SU-DHL-6 (cell line): ENCODE results near the gene NDRG4.

ENCODE experiments used
- CTCF ChIP-seq: fragments of 200-600 bp; sonication (generic); IDR thresholded peaks from one replicate; pipeline ENCODE4 v1.5.1; 2017; ENCODE audit warnings: antibody characterized with exemption, mild to moderate bottlenecking, low read length, moderate library complexity; ENCODE audit not compliant: insufficient read depth, poor library complexity, severe bottlenecking
- EZH2phosphoT487 ChIP-seq: fragments of 200-600 bp; sonication (generic), shearing (Covaris generic); conservative IDR thresholded peaks from 2 replicates; pipeline ENCODE4 v1.6.1; 2018; ENCODE audit warnings: mild to moderate bottlenecking, antibody characterized with exemption, low read length, moderate library complexity, mixed read lengths

DNA sequence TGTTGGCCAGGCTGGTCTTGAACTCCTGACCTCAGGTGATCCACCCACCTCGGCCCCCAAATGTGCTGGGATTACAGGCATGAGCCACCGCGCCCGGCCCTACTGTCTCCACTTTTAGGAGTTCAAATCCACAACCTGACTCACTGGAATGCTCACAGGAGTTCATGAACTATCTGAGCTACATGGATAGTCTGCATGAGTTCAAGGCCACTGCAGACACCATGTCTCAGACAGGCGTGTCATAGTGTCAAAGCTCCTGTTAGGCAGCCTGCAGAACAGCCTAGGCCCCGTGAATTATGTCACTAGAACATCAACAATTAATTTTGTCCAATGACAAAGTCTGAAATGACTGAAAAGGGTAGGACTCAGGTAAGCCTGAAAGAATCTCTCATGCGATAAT, 38.3 kb upstream of the NDRG4 start:
- TF ChIP-seq CTCF (no peak), EZH2phosphoT487 (no peak)
